IMR-90 (cell line): Measurements from ENCODE around the gene MTURN. TPM values are rescaled to one million over a fixed set of nuclear protein-coding genes. Genes with fewer than 3 reads are reported as not detected.

ENCODE experiments used
- ATAC-seq: fragments of 200-7000 bp; cut with Tn5 transposase; 2 replicates; pipeline ENCODE4 v1.9.1; 2020; ENCODE audit warnings: low read depth, mild to moderate bottlenecking, moderate library complexity
- BruUV-seq: library from RNA; stranded (reverse); fragments of 400-500 nt; replicated peaks from 2 replicates; lab custom pipeline; 2021; lab: Mats Ljungman, UMichigan
- CTCF ChIA-PET: fragments of 300-600 bp; formaldehyde crosslinking; extraction: SDS; loops from one replicate; lab custom pipeline; 2021; ENCODE audit warnings: antibody characterized with exemption; lab: Yijun Ruan, JAX
- POLR2A ChIA-PET: fragments of 300-600 bp; sonication (Branson Sonifier 250); formaldehyde crosslinking; loops from one replicate; lab custom pipeline; 2022; ENCODE audit warnings: antibody characterized with exemption; ENCODE audit not compliant: unreplicated experiment; lab: Charles Lee
- DNase-seq: peaks from one replicate; pipeline ENCODE4 v3.0.0; 2013
- H2AFZ ChIP-seq: replicated peaks from 2 replicates; pipeline ENCODE3; 2013; ENCODE audit warnings: low read length, mild to moderate bottlenecking; ENCODE audit not compliant: poor library complexity
- H2AK5ac ChIP-seq: 2 replicates; pipeline ENCODE4 v1.6.1; 2013; ENCODE audit warnings: low read depth, low read length, inconsistent platforms
- H2AK9ac ChIP-seq: replicated peaks from 2 replicates; pipeline ENCODE3; 2013; ENCODE audit warnings: mild to moderate bottlenecking, low read depth, low read length, moderate library complexity; ENCODE audit not compliant: poor library complexity
- H2BK120ac ChIP-seq: 2 replicates; pipeline ENCODE4 v1.6.1; 2013; ENCODE audit warnings: low read depth, low read length, inconsistent platforms
- H2BK15ac ChIP-seq: 3 replicates; pipeline ENCODE4 v1.6.1; 2013; ENCODE audit warnings: low read depth, low read length, inconsistent platforms
- H2BK20ac ChIP-seq: 2 replicates; pipeline ENCODE4 v1.6.1; 2013; ENCODE audit warnings: low read depth, mild to moderate bottlenecking, inconsistent platforms, low read length, moderate library complexity
- H2BK5ac ChIP-seq: 2 replicates; pipeline ENCODE4 v1.6.1; 2013; ENCODE audit warnings: mild to moderate bottlenecking, low read depth, low read length, inconsistent platforms; ENCODE audit not compliant: poor library complexity, severe bottlenecking
- H3K14ac ChIP-seq: replicated peaks from 2 replicates; pipeline ENCODE4 v1.6.1; 2013; ENCODE audit warnings: low read depth, low read length, inconsistent platforms
- H3K18ac ChIP-seq: 2 replicates; pipeline ENCODE4 v1.6.1; 2013; ENCODE audit warnings: low read depth, low read length, control low read depth
- H3K23ac ChIP-seq: 2 replicates; pipeline ENCODE4 v1.6.1; 2013; ENCODE audit warnings: low read depth, low read length, inconsistent platforms
- H3K27ac ChIP-seq: 2 replicates; pipeline ENCODE4 v1.5.1; 2013; ENCODE audit warnings: mild to moderate bottlenecking, control low read depth, low read length; ENCODE audit not compliant: insufficient read depth
- H3K27me3 ChIP-seq: 2 replicates; pipeline ENCODE4 v1.6.1; 2013; ENCODE audit warnings: low read length; ENCODE audit not compliant: control insufficient read depth, insufficient read depth
- H3K36me3 ChIP-seq: 2 replicates; pipeline ENCODE4 v1.6.1; 2013; ENCODE audit warnings: low read length, mixed read lengths; ENCODE audit not compliant: control insufficient read depth, insufficient read depth
- H3K4ac ChIP-seq: 2 replicates; pipeline ENCODE4 v1.6.1; 2013; ENCODE audit warnings: low read depth, low read length, inconsistent platforms
- H3K4me1 ChIP-seq: 2 replicates; pipeline ENCODE4 v1.6.1; 2013; ENCODE audit warnings: low read length, mixed read lengths; ENCODE audit not compliant: control insufficient read depth, insufficient read depth
- H3K4me2 ChIP-seq: 2 replicates; pipeline ENCODE4 v1.6.1; 2013; ENCODE audit warnings: low read depth, mild to moderate bottlenecking, control low read depth, low read length, moderate library complexity
- H3K4me3 ChIP-seq: 2 replicates; pipeline ENCODE4 v1.5.1; 2013; ENCODE audit warnings: low read depth, mild to moderate bottlenecking, control low read depth, low read length, moderate library complexity; ENCODE audit not compliant: insufficient read depth
- H3K56ac ChIP-seq: 2 replicates; pipeline ENCODE4 v1.6.1; 2013; ENCODE audit warnings: low read length, inconsistent platforms; ENCODE audit not compliant: insufficient read depth; ENCODE audit errors: extremely low read depth
- H3K79me1 ChIP-seq, 2 experiments: 2 replicates each; pipeline ENCODE4 v1.6.1; 2013; ENCODE audit warnings: low read length in 2 of 2, inconsistent platforms in 1 of 2, low read depth in 1 of 2
- H3K9ac ChIP-seq: 2 replicates; pipeline ENCODE4 v1.6.1; 2013; ENCODE audit warnings: low read depth, low read length, control low read depth
- H3K9me1 ChIP-seq: 2 replicates; pipeline ENCODE4 v1.6.1; 2013; ENCODE audit warnings: low read length, inconsistent platforms; ENCODE audit not compliant: insufficient read depth
- H3K9me3 ChIP-seq: 2 replicates; pipeline ENCODE4 v1.6.1; 2013; ENCODE audit warnings: low read length; ENCODE audit not compliant: control insufficient read depth, insufficient read depth
- H4K20me1 ChIP-seq: 2 replicates; pipeline ENCODE4 v1.6.1; 2013; ENCODE audit warnings: low read length, inconsistent platforms; ENCODE audit not compliant: insufficient read depth
- H4K5ac ChIP-seq: 2 replicates; pipeline ENCODE4 v1.6.1; 2013; ENCODE audit warnings: mild to moderate bottlenecking, low read depth, low read length, control low read depth
- H4K8ac ChIP-seq, 2 experiments: 2 replicates each; pipeline ENCODE4 v1.6.1; 2013; ENCODE audit warnings: low read depth in 2 of 2, low read length in 2 of 2, control low read depth in 1 of 2, inconsistent platforms in 1 of 2
- H4K91ac ChIP-seq: 2 replicates; pipeline ENCODE4 v1.6.1; 2013; ENCODE audit warnings: low read depth, low read length, inconsistent platforms; ENCODE audit not compliant: insufficient read depth
- CEBPB ChIP-seq: IDR thresholded peaks from 2 replicates; pipeline ENCODE4 v1.6.1; 2012; ENCODE audit warnings: low read depth, low read length, improper control_type of control experiment
- CHD1 ChIP-seq: IDR thresholded peaks from 2 replicates; pipeline ENCODE4 v1.6.1; 2012; ENCODE audit warnings: low read depth, low read length, improper control_type of control experiment
- ELK1 ChIP-seq: fragments of 150-350 bp; IDR thresholded peaks from 2 replicates; pipeline ENCODE4 v1.6.1; 2016; ENCODE audit warnings: low read depth, mild to moderate bottlenecking, low read length, moderate library complexity, borderline replicate concordance
- FOS ChIP-seq: fragments of 150-350 bp; IDR thresholded peaks from 2 replicates; pipeline ENCODE4 v1.6.1; 2016; ENCODE audit warnings: low read depth, low read length
- MAFK ChIP-seq: IDR thresholded peaks from 2 replicates; pipeline ENCODE4 v1.6.1; 2012; ENCODE audit warnings: low read depth, low read length, improper control_type of control experiment
- MAZ ChIP-seq: IDR thresholded peaks from 2 replicates; pipeline ENCODE4 v1.6.1; 2012; ENCODE audit warnings: low read depth, mild to moderate bottlenecking, low read length, improper control_type of control experiment, moderate library complexity, borderline replicate concordance
- MXI1 ChIP-seq: IDR thresholded peaks from 2 replicates; pipeline ENCODE4 v1.6.1; 2012; ENCODE audit warnings: low read depth, mild to moderate bottlenecking, low read length, moderate library complexity, borderline replicate concordance
- NFE2L2 ChIP-seq: fragments of 150-350 bp; IDR thresholded peaks from 2 replicates; pipeline ENCODE4 v1.6.1; 2016; ENCODE audit warnings: low read depth, mild to moderate bottlenecking, low read length
- POLR2A ChIP-seq: IDR thresholded peaks from 2 replicates; pipeline ENCODE4 v1.6.1; 2012; ENCODE audit warnings: mild to moderate bottlenecking, low read depth, low read length
- RAD21 ChIP-seq: IDR thresholded peaks from 2 replicates; pipeline ENCODE4 v1.6.1; 2012; ENCODE audit warnings: low read length, improper control_type of control experiment
- RCOR1 ChIP-seq: IDR thresholded peaks from 2 replicates; pipeline ENCODE4 v1.6.1; 2012; ENCODE audit warnings: mild to moderate bottlenecking, low read length, improper control_type of control experiment; ENCODE audit not compliant: insufficient replicate concordance
- RFX5 ChIP-seq: IDR thresholded peaks from 2 replicates; pipeline ENCODE4 v1.8.0; 2012; ENCODE audit warnings: low read depth, mild to moderate bottlenecking, low read length, moderate library complexity
- SMC3 ChIP-seq: fragments of 150-350 bp; IDR thresholded peaks from 2 replicates; pipeline ENCODE4 v1.6.1; 2016; ENCODE audit warnings: low read depth, mild to moderate bottlenecking, antibody characterized with exemption, low read length, moderate library complexity
- USF2 ChIP-seq: fragments of 150-350 bp; IDR thresholded peaks from 2 replicates; pipeline ENCODE4 v1.6.1; 2017; ENCODE audit warnings: mild to moderate bottlenecking, antibody characterized with exemption, low read length, low read depth
- WGBS, 2 experiments: methylation state at CpG; one replicate each; pipeline versions ENCODE4 v1.1.5 to v1.1.7; 2013; ENCODE audit warnings: missing lambda C conversion rate in 2 of 2; ENCODE audit not compliant: insufficient read length in 1 of 2; ENCODE audit errors: extremely low coverage in 2 of 2; 5-methylcytosine and 5-hydroxymethylcytosine counted together
- dilution Hi-C: fragments of 300-500 bp; cut with HindIII; formaldehyde crosslinking; loops from one replicate; pipeline ENCODE4 v1.14.3; 2018; ENCODE audit warnings: low sequenced_read_pairs; ENCODE audit not compliant: unreplicated experiment
- in situ Hi-C: fragments of 300-500 bp; cut with MboI; formaldehyde crosslinking; loops from 3 replicates; pipeline ENCODE4 v1.14.3; 2019; ENCODE audit warnings: low sequenced_read_pairs, inconsistent platforms, mixed read lengths
- intact Hi-C: fragments of 100-400 bp; cut with micrococcal nuclease; formaldehyde crosslinking; loops from 2 replicates; pipeline ENCODE4 v1.10.0; 2022
- polyA plus RNA-seq, 3 experiments: library from polyadenylated mRNA; depleted of rRNA; stranded (reverse); fragments of >200 nt; gene quantifications; 2 replicates each; pipeline ENCODE4 v1.2.3, GENCODE V29; 2012; ENCODE audit warnings: low replicate concordance in 1 of 3
- total RNA-seq: library from RNA; depleted of rRNA; stranded (reverse); fragments of >200 nt; gene quantifications from 2 replicates; pipeline ENCODE4 v1.2.3, GENCODE V29; 2012
- TF ChIP-seq, protein P1 (sequence below): conservative IDR thresholded peaks from 2 replicates; pipeline ENCODE4 v1.5.1; 2012; ENCODE audit warnings: mild to moderate bottlenecking, low read depth, low read length, improper control_type of control experiment

Gene MTURN
- total and polyA plus RNA-seq, 2 of the 4 experiments (the other 2 are of a cell fraction): 2.8 to 5.6 TPM

GRCh38 chr7:30165590-30165989, 30.8 kb downstream of the MTURN start:
- H3K4ac ChIP-seq: no peak overlapping the region
- CTCF ChIA-PET: no interaction called here
- no peak overlapping the region for H3K9ac ChIP-seq
- H2AK5ac ChIP-seq: no peak overlapping the region
- no TSS peak for BruUV-seq
- no peak overlapping the region for H4K5ac ChIP-seq
- no peaks in the 10 kb centered on the region for H4K20me1 ChIP-seq
- ATAC-seq: no peak
- POLR2A ChIA-PET: no interaction called here
- H3K56ac ChIP-seq: no peak overlapping the region
- no peak overlapping the region for H4K8ac ChIP-seq
- no peak overlapping the region for H3K4me3 ChIP-seq
- dilution Hi-C loops (no loop called here), in situ Hi-C loops (loop anchor here (5.0 to 10.0 kb wide), 3 partner anchors 109 to 399 kb away; no protein-coding TSS in a partner anchor), intact Hi-C loops (no loop called here)
- WGBS, 2 experiments: no CpG with 5 or more reads among the region's 3 CpGs
- no peaks in the 10 kb centered on the region for H3K36me3 ChIP-seq
- H2AK9ac ChIP-seq: no peak overlapping the region
- TF ChIP-seq CHD1 (no peak), MAZ (no peak), POLR2A (no peak), MXI1 (no peak), CEBPB (no peak), NFE2L2 (no peak), USF2 (no peak), SMC3 (no peak), MAFK (no peak), RFX5 (no peak), FOS (no peak), RAD21 (no peak), RCOR1 (no peak), ELK1 (no peak)
- TF ChIP-seq, protein P1, sequence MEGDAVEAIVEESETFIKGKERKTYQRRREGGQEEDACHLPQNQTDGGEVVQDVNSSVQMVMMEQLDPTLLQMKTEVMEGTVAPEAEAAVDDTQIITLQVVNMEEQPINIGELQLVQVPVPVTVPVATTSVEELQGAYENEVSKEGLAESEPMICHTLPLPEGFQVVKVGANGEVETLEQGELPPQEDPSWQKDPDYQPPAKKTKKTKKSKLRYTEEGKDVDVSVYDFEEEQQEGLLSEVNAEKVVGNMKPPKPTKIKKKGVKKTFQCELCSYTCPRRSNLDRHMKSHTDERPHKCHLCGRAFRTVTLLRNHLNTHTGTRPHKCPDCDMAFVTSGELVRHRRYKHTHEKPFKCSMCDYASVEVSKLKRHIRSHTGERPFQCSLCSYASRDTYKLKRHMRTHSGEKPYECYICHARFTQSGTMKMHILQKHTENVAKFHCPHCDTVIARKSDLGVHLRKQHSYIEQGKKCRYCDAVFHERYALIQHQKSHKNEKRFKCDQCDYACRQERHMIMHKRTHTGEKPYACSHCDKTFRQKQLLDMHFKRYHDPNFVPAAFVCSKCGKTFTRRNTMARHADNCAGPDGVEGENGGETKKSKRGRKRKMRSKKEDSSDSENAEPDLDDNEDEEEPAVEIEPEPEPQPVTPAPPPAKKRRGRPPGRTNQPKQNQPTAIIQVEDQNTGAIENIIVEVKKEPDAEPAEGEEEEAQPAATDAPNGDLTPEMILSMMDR: no peak
- H3K4me2 ChIP-seq: no peak overlapping the region
- H2AFZ ChIP-seq: no peak overlapping the region
- H3K9me3 ChIP-seq: no peaks in the 10 kb centered on the region
- DNase-seq: no peak
- no peak overlapping the region for H2BK15ac ChIP-seq
- no peak overlapping the region for H3K23ac ChIP-seq
- no peak overlapping the region for H3K14ac ChIP-seq
- peaks cover 9% of the 10 kb centered on the region; the same call in 1 of the 2 replicates for H3K9me1 ChIP-seq
- no peaks in the 10 kb centered on the region for H3K27me3 ChIP-seq
- no peak overlapping the region for H2BK5ac ChIP-seq
- H3K18ac ChIP-seq: no peak overlapping the region
- no peak overlapping the region for H4K91ac ChIP-seq
- no peak overlapping the region for H3K27ac ChIP-seq
- peaks cover 9% of the 10 kb centered on the region for H3K4me1 ChIP-seq
- no peaks in the 10 kb centered on the region for H3K79me1 ChIP-seq
- H2BK120ac ChIP-seq: no peak overlapping the region
- no peak overlapping the region for H2BK20ac ChIP-seq
